T follicular helper cell (primary cell): Measurements from ENCODE around the gene AMMECR1.
"Not testable (repeated sequence)": the region's sequence is repeated elsewhere in the genome, so short reads cannot be mapped to it uniquely, and the experiment has no call there.

Source experiments
- DNase-seq: peaks from one replicate; pipeline ENCODE4 v3.0.0-alpha.2; 2020; ENCODE audit warnings: low read depth

AMMECR1 gene

GRCh38 chrX:110258552-110258951 is 59.3 kb downstream of the AMMECR1 start:
- no peak for DNase-seq

- DNase-seq = no peak
Observed at GRCh38 chrX:110257889-110258288, 60.0 kb downstream of the AMMECR1 start.

GRCh38 chrX:110252711-110253110 is 65.2 kb downstream of the AMMECR1 start:
- DNase-seq = no peak

- no peak for DNase-seq
Observed at GRCh38 chrX:110251961-110252360, 65.9 kb downstream of the AMMECR1 start.

- no peak for DNase-seq
Observed at GRCh38 chrX:110251526-110251925, 66.4 kb downstream of the AMMECR1 start.

- no peak for DNase-seq
Observed at GRCh38 chrX:110250847-110251246, 67.0 kb downstream of the AMMECR1 start.

- DNase-seq = no peak
Observed at GRCh38 chrX:110248578-110248977, 69.3 kb downstream of the AMMECR1 start.

GRCh38 chrX:110245011-110245410 is 72.9 kb downstream of the AMMECR1 start:
- no peak for DNase-seq

GRCh38 chrX:110242371-110242770 is 75.5 kb downstream of the AMMECR1 start:
- DNase-seq = no peak

- no peak for DNase-seq
Observed at GRCh38 chrX:110241816-110242215, 76.1 kb downstream of the AMMECR1 start.

GRCh38 chrX:110238259-110238658 is 79.6 kb downstream of the AMMECR1 start:
- peak; percentile 32 for DNase-seq

GRCh38 chrX:110231485-110231884 is 86.4 kb downstream of the AMMECR1 start:
- not testable (repeated sequence) for DNase-seq

GRCh38 chrX:110229497-110230111 is 88.3 kb downstream of the AMMECR1 start:
- peak; percentile 77 for DNase-seq

- DNase-seq = no peak
Observed at GRCh38 chrX:110228453-110228852, 89.4 kb downstream of the AMMECR1 start.

GRCh38 chrX:110226931-110227330 is 91.0 kb downstream of the AMMECR1 start:
- DNase-seq = no peak

GRCh38 chrX:110224926-110225617 is 92.8 kb downstream of the AMMECR1 start:
- DNase-seq = no peak

- no peak for DNase-seq
Observed at GRCh38 chrX:110222497-110223257, 95.2 kb downstream of the AMMECR1 start.

- no peak for DNase-seq
Observed at GRCh38 chrX:110219920-110220319, 98.0 kb downstream of the AMMECR1 start.

GRCh38 chrX:110218591-110218990 is 99.3 kb downstream of the AMMECR1 start:
- DNase-seq = no peak

- DNase-seq = no peak
Observed at GRCh38 chrX:110216027-110216426, 101.9 kb downstream of the AMMECR1 start.

- no peak for DNase-seq
Observed at GRCh38 chrX:110215411-110215810, 102.5 kb downstream of the AMMECR1 start.

GRCh38 chrX:110214684-110215083 is 103.2 kb downstream of the AMMECR1 start:
- no peak for DNase-seq

- DNase-seq = no peak
Observed at GRCh38 chrX:110213183-110213582, 104.7 kb downstream of the AMMECR1 start.
